Neutrophil (primary cell): Measurements from ENCODE around the gene TMEM183A.

Experiments
- H3K27ac ChIP-seq: fragments of 200-600 bp; sonication (generic); 2 replicates; pipeline ENCODE4 v1.5.1; 2016; ENCODE audit warnings: mild to moderate bottlenecking, moderate library complexity
- H3K27me3 ChIP-seq: fragments of 200-600 bp; sonication (generic); 2 replicates; pipeline ENCODE4 v1.6.0; 2016; ENCODE audit warnings: mild to moderate bottlenecking
- H3K36me3 ChIP-seq: fragments of 200-600 bp; sonication (generic); 2 replicates; pipeline ENCODE4 v1.5.1; 2017
- H3K4me1 ChIP-seq, 2 experiments: fragments of 200-600 bp in 1 of 2; sonication (generic) in 1 of 2; 1 replicate in 1 of 2; 2 replicates in 1 of 2; pipeline versions ENCODE4 v1.5.1 to v1.6.1; 2013 to 2016; ENCODE audit warnings: low read depth in 1 of 2, low read length in 1 of 2, mild to moderate bottlenecking in 1 of 2, moderate library complexity in 1 of 2; ENCODE audit not compliant: control insufficient read depth in 1 of 2, insufficient read depth in 1 of 2
- H3K4me3 ChIP-seq, 2 experiments: fragments of 200-600 bp in 1 of 2; sonication (generic) in 1 of 2; 1 replicate in 1 of 2; 2 replicates in 1 of 2; pipeline ENCODE4 v1.5.1; 2013 to 2016; ENCODE audit warnings: low read depth in 1 of 2, low read length in 1 of 2, mild to moderate bottlenecking in 1 of 2, moderate library complexity in 1 of 2
- H3K9me3 ChIP-seq: fragments of 200-600 bp; sonication (generic); 2 replicates; pipeline ENCODE4 v1.5.1; 2016
- TF ChIP-seq, protein P1 (sequence below): fragments of 200-600 bp; sonication (generic); IDR thresholded peaks from 2 replicates; pipeline ENCODE4 v1.5.1; 2016; ENCODE audit warnings: antibody characterized with exemption

TMEM183A gene

DNA sequence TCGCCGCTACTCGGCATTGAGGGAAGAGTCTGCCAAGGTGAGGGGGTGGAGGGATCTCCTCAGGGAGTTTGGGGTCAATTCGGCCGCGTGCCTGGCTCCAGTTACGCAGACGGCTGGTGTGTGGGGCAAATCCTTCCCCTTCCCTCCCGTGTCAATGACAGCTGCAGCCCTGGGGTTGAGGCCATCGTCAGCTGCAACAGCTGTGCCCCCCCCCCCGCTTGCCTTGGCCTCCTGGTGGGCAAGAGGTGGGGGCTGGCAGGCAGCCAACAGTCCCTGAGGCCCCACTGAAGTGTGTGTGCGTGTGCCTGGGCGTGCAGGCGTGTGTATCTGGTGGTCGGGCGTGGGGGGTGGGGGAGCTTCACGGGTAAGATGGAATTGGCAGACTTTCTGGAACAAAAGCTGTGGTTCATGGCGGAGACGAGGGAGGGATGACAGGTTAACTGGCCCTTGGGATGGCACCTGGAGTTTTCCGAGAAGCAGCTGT lies 44.7 kb downstream of the TMEM183A start:
- H3K9me3 ChIP-seq: no peaks in the 10 kb centered on the region
- no peaks in the 10 kb centered on the region for H3K36me3 ChIP-seq
- peaks cover 5% of the 10 kb centered on the region for H3K27me3 ChIP-seq
- no peak overlapping the region for H3K27ac ChIP-seq
- peaks cover 2 to 4% of the 10 kb centered on the region in 2 experiments for H3K4me1 ChIP-seq
- no peak overlapping the region for H3K4me3 ChIP-seq
- TF ChIP-seq, protein P1, sequence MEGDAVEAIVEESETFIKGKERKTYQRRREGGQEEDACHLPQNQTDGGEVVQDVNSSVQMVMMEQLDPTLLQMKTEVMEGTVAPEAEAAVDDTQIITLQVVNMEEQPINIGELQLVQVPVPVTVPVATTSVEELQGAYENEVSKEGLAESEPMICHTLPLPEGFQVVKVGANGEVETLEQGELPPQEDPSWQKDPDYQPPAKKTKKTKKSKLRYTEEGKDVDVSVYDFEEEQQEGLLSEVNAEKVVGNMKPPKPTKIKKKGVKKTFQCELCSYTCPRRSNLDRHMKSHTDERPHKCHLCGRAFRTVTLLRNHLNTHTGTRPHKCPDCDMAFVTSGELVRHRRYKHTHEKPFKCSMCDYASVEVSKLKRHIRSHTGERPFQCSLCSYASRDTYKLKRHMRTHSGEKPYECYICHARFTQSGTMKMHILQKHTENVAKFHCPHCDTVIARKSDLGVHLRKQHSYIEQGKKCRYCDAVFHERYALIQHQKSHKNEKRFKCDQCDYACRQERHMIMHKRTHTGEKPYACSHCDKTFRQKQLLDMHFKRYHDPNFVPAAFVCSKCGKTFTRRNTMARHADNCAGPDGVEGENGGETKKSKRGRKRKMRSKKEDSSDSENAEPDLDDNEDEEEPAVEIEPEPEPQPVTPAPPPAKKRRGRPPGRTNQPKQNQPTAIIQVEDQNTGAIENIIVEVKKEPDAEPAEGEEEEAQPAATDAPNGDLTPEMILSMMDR: no peak

DNA sequence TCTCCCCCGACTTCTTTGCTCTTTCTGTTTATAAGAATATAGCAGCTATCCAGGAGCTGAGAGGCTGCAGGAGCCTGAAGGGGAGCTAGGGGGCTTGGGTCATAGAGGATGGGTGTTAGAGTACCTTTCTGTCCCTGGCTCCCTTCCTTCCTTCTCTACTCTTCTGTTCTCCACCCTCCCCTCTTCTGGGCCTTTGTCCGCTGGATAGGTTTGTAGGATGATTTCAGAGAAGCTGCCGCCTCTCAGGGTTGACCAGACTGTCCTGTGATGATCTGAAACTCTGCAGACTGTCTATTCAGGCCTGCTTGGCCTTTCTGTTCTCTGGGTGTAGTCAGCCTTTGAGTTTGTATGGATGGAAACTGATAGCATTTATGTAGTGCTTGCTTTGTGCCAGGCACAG lies 45.4 kb downstream of the TMEM183A start:
- Histone ChIP-seq H3K27ac (no peak overlapping the region), H3K4me1 (peaks cover 9 to 11% of the 10 kb centered on the region in 2 experiments), H3K27me3 (peaks cover 5% of the 10 kb centered on the region), H3K4me3 (no peak overlapping the region), H3K36me3 (no peaks in the 10 kb centered on the region), H3K9me3 (no peaks in the 10 kb centered on the region)
- TF ChIP-seq, protein P1: no peak

DNA sequence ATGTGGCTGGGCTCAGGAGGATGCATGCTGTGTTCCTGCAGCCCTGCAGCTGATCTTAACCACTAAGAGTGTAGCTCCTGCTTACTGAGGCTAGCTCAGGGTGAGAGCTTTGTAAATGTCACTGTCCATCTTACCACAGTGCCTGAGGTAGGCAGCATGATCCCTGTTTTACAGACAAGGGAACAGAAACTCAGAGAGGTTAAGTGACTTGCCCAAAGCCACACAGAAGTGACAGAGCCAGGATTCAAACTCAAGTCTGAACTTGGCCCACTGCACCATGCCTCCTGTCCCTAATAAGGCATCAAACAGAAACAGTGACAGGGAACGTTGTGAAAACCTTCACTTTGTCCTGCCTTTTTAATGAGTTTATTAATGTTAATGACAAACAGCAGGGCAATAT lies 47.0 kb downstream of the TMEM183A start:
- TF ChIP-seq, protein P1: no peak
- peaks cover 25 to 27% of the 10 kb centered on the region in 2 experiments for H3K4me1 ChIP-seq
- no peaks in the 10 kb centered on the region for H3K36me3 ChIP-seq
- H3K27me3 ChIP-seq: peaks cover 5% of the 10 kb centered on the region
- no peak overlapping the region for H3K4me3 ChIP-seq
- no peaks in the 10 kb centered on the region for H3K9me3 ChIP-seq
- H3K27ac ChIP-seq: no peak overlapping the region

DNA sequence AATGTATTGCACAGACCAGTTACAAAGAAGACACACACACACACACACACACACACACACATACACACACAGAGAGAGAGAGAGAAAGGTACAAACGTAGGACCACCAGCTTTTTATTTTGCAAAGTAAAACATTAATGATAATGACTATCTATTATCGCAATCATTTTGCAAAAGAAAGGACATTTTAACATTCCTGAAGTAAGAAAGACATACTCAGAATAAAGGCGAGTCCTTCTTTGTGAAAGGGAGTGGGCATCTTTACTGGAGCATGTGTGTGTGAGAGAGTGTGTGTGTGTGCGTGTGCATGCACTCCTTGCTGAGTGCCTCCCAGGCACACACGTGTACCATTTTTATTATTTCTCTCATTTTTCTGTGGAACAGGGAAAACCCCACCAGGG lies 47.5 kb downstream of the TMEM183A start:
- TF ChIP-seq, protein P1: no peak
- no peaks in the 10 kb centered on the region for H3K9me3 ChIP-seq
- H3K27ac ChIP-seq: no peak overlapping the region
- peaks cover 5% of the 10 kb centered on the region for H3K27me3 ChIP-seq
- peaks cover 29 to 31% of the 10 kb centered on the region in 2 experiments for H3K4me1 ChIP-seq
- no peak overlapping the region for H3K4me3 ChIP-seq
- H3K36me3 ChIP-seq: no peaks in the 10 kb centered on the region

DNA sequence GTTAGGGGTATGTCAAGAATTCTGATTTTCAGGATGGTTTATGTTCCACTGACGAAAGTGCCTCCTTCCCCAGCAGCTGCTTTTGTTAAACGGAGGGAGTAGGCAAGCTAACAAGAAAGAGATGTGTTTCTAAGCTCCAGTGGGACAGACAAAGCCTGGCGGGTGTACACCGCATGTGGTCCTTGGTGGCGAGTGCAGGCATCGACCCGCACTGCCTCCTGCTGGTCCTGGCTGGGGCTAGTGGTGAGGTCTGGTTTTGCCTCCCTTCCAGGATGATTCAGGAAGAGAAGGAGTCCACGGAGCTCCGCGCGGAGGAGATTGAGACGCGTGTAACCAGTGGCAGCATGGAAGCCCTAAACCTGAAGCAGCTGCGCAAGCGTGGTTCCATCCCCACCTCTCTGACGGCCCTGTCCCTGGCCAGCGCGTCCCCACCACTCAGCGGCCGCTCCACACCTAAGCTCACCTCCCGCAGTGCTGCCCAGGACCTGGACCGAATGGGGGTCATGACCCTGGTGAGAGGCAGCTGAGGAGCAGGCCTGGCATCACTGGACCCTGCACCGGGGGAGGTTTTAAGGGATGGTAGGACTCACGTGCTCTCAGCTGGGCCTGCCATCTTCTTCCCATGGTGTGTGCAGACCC lies 48.1 kb downstream of the TMEM183A start:
- H3K36me3 ChIP-seq: no peaks in the 10 kb centered on the region
- H3K4me3 ChIP-seq: no peak overlapping the region
- TF ChIP-seq, protein P1: no peak
- no peak overlapping the region for H3K27ac ChIP-seq
- H3K4me1 ChIP-seq: peaks cover 36 to 38% of the 10 kb centered on the region in 2 experiments
- H3K27me3 ChIP-seq: peaks cover 5% of the 10 kb centered on the region
- no peaks in the 10 kb centered on the region for H3K9me3 ChIP-seq
